Astrocyte (in vitro differentiated cells and primary cell): Measurements from ENCODE around the gene LRMDA.

Experiments
- CTCF ChIP-seq: IDR thresholded peaks from 2 replicates; pipeline ENCODE4 v1.5.1; 2011; ENCODE audit warnings: low read depth, mild to moderate bottlenecking, inconsistent platforms, low read length, moderate library complexity; ENCODE audit not compliant: insufficient read depth
- EZH2 ChIP-seq: IDR thresholded peaks from 2 replicates; pipeline ENCODE4 v1.6.1; 2012; ENCODE audit warnings: mild to moderate bottlenecking, low read length, inconsistent platforms; ENCODE audit not compliant: insufficient read depth

- no peak for TF ChIP-seq CTCF
- no peak for TF ChIP-seq EZH2
These were observed 144.5 kb downstream of the LRMDA start for GRCh38 chr10:75575940-75576339.
